Breast epithelium (tissue), 3 donors: ENCODE results near the gene CDX1.

Experiments used
- CTCF ChIP-seq, 3 donors: fragments of 450-650 bp; IDR thresholded peaks; one replicate each; pipeline ENCODE4 v1.5.1; 2016 to 2017; ENCODE audit warnings: antibody characterized with exemption in 3 of 3, mild to moderate bottlenecking in 3 of 3, moderate library complexity in 3 of 3
- POLR2A ChIP-seq: fragments of 450-650 bp; IDR thresholded peaks from one replicate; pipeline ENCODE4 v1.6.1; 2016; ENCODE audit warnings: antibody characterized with exemption, mild to moderate bottlenecking, moderate library complexity
- POLR2AphosphoS5 ChIP-seq, 3 donors: sonication (generic); formaldehyde crosslinking; IDR thresholded peaks; one replicate each; pipeline ENCODE4 v1.6.1; 2017; ENCODE audit warnings: antibody characterized with exemption in 3 of 3

DNA sequence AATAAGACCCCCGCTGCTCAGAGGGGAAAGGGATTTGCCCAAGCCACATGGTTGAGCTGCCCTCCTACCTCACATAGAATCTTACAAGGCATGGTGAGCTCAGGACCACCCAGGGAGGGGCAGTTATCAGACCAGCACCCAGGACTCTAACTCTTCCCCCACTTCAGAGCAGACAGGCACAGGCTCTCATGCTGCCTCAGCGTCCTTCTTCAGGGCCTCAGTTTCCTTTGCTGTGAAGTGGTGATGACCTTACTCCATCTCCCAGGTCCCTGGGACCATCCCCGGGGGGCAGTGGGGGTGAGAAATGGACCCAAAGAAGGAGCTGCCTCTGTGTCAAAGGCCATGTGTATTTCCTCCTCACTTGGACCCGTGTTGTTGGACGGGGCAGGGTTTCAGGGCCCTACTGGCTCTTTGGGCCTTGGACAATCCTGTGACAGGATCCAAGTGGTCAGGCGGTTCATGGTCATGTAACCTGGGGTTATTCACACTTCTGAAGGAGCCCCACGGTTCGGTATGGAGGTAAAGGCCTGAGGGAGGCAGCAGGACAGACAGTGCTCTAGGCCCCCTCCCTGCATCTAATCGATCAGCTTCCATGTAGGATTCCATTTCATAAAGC, 48.5 kb upstream of the CDX1 start:
- no peak for TF ChIP-seq POLR2AphosphoS5 (IDR thresholded peaks at IDR 0.05)
- no peak for TF ChIP-seq CTCF (IDR thresholded peaks at IDR 0.05)
- no peak for TF ChIP-seq POLR2A
